ENCODE data around the gene SAMD7. TPM values are rescaled to one million over a fixed set of nuclear protein-coding genes. Genes with fewer than 3 reads are reported as not detected.

The SAMD7 gene
- total RNA-seq, 1 donor from 2014 or later, result not detected

DNA sequence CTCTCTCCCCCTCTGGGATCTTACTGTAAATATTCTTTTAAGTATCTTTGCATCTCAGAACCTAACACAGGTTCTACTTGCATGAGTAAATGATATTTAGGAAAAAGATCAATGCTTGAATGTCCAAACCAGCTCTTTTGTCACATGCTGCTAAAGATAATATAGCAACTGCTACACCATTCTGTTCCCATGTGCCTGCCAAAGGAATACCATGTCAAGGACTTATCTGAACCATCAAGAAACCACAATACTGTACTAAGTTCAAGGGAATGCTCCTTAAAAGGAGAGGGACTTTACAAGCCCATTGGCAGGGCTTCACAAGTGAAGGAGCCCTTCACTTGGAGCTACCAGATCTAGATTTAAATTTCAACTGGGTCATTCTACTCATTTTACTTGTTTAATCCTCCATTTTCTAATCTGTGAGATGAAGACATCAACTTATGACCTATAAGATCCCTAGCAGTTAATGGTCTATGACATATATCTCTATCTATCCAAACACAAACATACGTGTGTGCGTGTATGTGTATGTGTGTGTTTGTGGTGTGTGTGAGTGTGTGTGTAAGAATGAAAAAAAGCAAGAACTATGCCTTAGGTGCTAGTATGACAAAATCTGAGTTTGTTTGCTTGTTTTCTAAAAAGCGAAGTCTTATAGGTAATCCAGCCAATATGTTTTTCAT, 42.2 kb downstream of the SAMD7 start:
- TF ChIP-seq, protein P1, sequence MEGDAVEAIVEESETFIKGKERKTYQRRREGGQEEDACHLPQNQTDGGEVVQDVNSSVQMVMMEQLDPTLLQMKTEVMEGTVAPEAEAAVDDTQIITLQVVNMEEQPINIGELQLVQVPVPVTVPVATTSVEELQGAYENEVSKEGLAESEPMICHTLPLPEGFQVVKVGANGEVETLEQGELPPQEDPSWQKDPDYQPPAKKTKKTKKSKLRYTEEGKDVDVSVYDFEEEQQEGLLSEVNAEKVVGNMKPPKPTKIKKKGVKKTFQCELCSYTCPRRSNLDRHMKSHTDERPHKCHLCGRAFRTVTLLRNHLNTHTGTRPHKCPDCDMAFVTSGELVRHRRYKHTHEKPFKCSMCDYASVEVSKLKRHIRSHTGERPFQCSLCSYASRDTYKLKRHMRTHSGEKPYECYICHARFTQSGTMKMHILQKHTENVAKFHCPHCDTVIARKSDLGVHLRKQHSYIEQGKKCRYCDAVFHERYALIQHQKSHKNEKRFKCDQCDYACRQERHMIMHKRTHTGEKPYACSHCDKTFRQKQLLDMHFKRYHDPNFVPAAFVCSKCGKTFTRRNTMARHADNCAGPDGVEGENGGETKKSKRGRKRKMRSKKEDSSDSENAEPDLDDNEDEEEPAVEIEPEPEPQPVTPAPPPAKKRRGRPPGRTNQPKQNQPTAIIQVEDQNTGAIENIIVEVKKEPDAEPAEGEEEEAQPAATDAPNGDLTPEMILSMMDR (IDR thresholded peaks at IDR 0.05), result no peak
- peaks cover 5% of the 10 kb centered on the region for H3K27me3 Mint-ChIP-seq (ENCODE audit: low read depth)
- no peak for DNase-seq (ENCODE audit: low spot score)
- no peaks in the 10 kb centered on the region for H3K9me3 Mint-ChIP-seq (ENCODE audit: low read depth)
- no peaks in the 10 kb centered on the region for H3K4me1 Mint-ChIP-seq (ENCODE audit: low read depth)
- no peak overlapping the region for H3K4me3 Mint-ChIP-seq (ENCODE audit: unreplicated experiment)
- H3K27ac Mint-ChIP-seq (ENCODE audit: unreplicated experiment), result no peak overlapping the region
- no peaks in the 10 kb centered on the region for H3K36me3 Mint-ChIP-seq (ENCODE audit: low read depth)

- Mint-ChIP-seq H3K27me3 (ENCODE audit: low read depth) (peaks cover 6% of the 10 kb centered on the region), H3K4me3 (ENCODE audit: unreplicated experiment) (no peak overlapping the region), H3K4me1 (ENCODE audit: low read depth) (no peaks in the 10 kb centered on the region), H3K27ac (ENCODE audit: unreplicated experiment) (no peak overlapping the region), H3K9me3 (ENCODE audit: low read depth) (no peaks in the 10 kb centered on the region), H3K36me3 (ENCODE audit: low read depth) (no peaks in the 10 kb centered on the region)
- TF ChIP-seq, protein P1 (IDR thresholded peaks at IDR 0.05), result no peak
- DNase-seq (ENCODE audit: low spot score), result no peak
These were observed 42.9 kb downstream of the SAMD7 start for GRCh38 chr3:169954142-169954756.

DNA sequence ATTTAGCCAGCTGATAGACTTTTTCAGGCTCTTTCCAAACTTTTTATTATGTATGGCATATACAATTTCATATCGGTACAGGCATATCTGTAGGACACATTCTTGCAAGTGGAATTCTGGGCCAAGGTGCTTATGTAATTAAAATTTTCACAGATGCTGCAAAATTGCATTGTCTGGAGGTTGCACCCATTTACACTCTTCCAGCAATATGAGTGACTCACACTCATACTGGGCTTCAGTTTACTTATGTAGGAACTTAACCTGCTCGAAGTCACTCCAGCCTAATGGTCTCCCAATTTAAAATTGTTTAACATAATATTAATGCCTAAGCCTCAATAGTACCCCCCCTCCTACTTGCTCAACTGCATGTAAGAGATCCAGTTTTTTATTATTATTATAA, 44.0 kb downstream of the SAMD7 start:
- Mint-ChIP-seq H3K36me3 (ENCODE audit: low read depth) (no peaks in the 10 kb centered on the region), H3K4me3 (ENCODE audit: unreplicated experiment) (no peak overlapping the region), H3K27ac (ENCODE audit: unreplicated experiment) (no peak overlapping the region), H3K9me3 (ENCODE audit: low read depth) (no peaks in the 10 kb centered on the region), H3K4me1 (ENCODE audit: low read depth) (no peaks in the 10 kb centered on the region), H3K27me3 (ENCODE audit: low read depth) (peaks cover 6% of the 10 kb centered on the region)
- TF ChIP-seq, protein P1 (IDR thresholded peaks at IDR 0.05), result no peak
- no peak for DNase-seq (ENCODE audit: low spot score)

GRCh38 chr3:169964176-169964575, 52.8 kb downstream of the SAMD7 start:
- TF ChIP-seq, protein P1 (IDR thresholded peaks at IDR 0.05), result no peak
- H3K4me1 Mint-ChIP-seq (ENCODE audit: low read depth), result peaks cover 25% of the 10 kb centered on the region
- peaks cover 6% of the 10 kb centered on the region for H3K27me3 Mint-ChIP-seq (ENCODE audit: low read depth)
- H3K9me3 Mint-ChIP-seq (ENCODE audit: low read depth), result peaks cover 8% of the 10 kb centered on the region
- peaks cover 6% of the 10 kb centered on the region for H3K36me3 Mint-ChIP-seq (ENCODE audit: low read depth)
- H3K4me3 Mint-ChIP-seq (ENCODE audit: unreplicated experiment), result no peak overlapping the region
- DNase-seq (ENCODE audit: low spot score), result no peak
- no peak overlapping the region for H3K27ac Mint-ChIP-seq (ENCODE audit: unreplicated experiment)

DNA sequence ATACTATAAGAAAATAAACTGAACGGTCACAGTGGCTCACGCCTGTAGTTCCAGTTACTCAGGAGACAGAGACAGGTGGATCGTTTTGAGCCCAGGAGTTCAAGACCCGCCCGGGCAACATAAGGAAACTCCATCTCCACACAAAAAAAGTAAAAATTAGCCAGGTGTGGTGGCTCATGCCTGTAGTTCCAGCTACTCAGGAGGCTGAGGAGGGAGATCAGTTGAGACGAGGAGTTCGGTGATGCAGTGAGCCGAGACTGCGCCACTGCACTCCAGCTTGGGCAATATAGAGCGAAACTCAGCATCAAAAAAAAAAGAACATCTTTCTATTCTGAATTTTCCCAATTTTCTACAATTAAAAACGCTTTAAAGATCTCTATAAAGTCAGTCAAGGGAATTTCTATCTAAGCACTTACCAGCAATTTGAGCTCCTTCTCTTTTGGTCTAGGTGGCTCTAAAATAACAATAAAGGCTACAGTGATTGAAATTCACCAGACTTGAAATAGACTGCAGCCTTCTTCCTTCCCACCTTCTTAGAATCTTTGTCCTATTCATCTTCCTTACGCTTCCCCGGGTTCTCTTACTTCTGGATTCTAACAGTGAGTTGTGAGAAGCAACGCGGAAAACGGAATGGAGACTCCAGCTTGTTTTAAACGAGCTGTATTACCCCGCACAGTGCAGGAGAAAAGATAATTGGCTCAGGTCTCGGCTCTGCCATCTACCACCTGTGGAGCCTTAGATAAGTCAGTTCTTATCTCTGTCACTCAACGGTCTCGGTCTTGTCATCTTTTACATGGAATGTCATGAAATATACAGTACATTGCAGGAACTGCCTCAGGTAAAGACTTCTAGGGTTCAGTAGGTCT, 54.4 kb downstream of the SAMD7 start:
- no peak for DNase-seq (ENCODE audit: low spot score)
- H3K9me3 Mint-ChIP-seq (ENCODE audit: low read depth), result peaks cover 8% of the 10 kb centered on the region
- H3K4me3 Mint-ChIP-seq (ENCODE audit: unreplicated experiment), result peak overlapping the region; percentile 95
- H3K27me3 Mint-ChIP-seq (ENCODE audit: low read depth), result peaks cover 6% of the 10 kb centered on the region
- peaks cover 6% of the 10 kb centered on the region for H3K36me3 Mint-ChIP-seq (ENCODE audit: low read depth)
- H3K4me1 Mint-ChIP-seq (ENCODE audit: low read depth), result peaks cover 35% of the 10 kb centered on the region
- TF ChIP-seq, protein P1 (IDR thresholded peaks at IDR 0.05), result no peak
- H3K27ac Mint-ChIP-seq (ENCODE audit: unreplicated experiment), result peak overlapping the region; percentile 100

Data from chondrocyte (in vitro differentiated cells).